HG03025 (cell line): ENCODE results near the gene IFI35.
"Not testable (repeated sequence)": the region's sequence is repeated elsewhere in the genome, so short reads cannot be mapped to it uniquely, and the experiment has no call there.

Experiments used
- ATAC-seq: cut with Tn5 transposase; IDR thresholded peaks from one replicate; pipeline ENCODE4 v1.9.1; 2021; ENCODE audit warnings: mild to moderate bottlenecking, moderate library complexity; ENCODE audit not compliant: unreplicated experiment, low FRiP score

The IFI35 gene

GRCh38 chr17:43044024-43044423 lies 37.4 kb downstream of the IFI35 start:
- ATAC-seq: no peak

- ATAC-seq: no peak
Observed at GRCh38 chr17:43051969-43052368, 45.4 kb downstream of the IFI35 start.

GRCh38 chr17:43053008-43053407 lies 46.4 kb downstream of the IFI35 start:
- not testable (repeated sequence) for ATAC-seq

- ATAC-seq: no peak
Observed at GRCh38 chr17:43056051-43056450, 49.5 kb downstream of the IFI35 start.

GRCh38 chr17:43062984-43063638 lies 56.5 kb downstream of the IFI35 start:
- no peak for ATAC-seq
